Sigmoid colon (tissue), 4 donors: Measurements from ENCODE around the gene THRA.
A peak's percentile ranks its signal among the peaks of the same experiment; 100 is the strongest.

ENCODE experiments used
- EP300 ChIP-seq, 4 donors: sonication (generic); formaldehyde crosslinking; IDR thresholded peaks; one replicate each; pipeline ENCODE4 v1.6.1; 2017; ENCODE audit warnings: antibody characterized with exemption in 4 of 4
- POLR2A ChIP-seq, 2 donors: fragments of 450-650 bp; IDR thresholded peaks; one replicate each; pipeline ENCODE4 v1.6.1; 2016; ENCODE audit warnings: antibody characterized with exemption in 2 of 2, mild to moderate bottlenecking in 2 of 2, moderate library complexity in 2 of 2
- POLR2AphosphoS5 ChIP-seq, 4 donors: sonication (generic); formaldehyde crosslinking; IDR thresholded peaks; one replicate each; pipeline ENCODE4 v1.6.1; 2017; ENCODE audit warnings: antibody characterized with exemption in 4 of 4
- TF ChIP-seq, protein P1 (sequence below), 4 experiments: fragments of 450-650 bp in 3 of 4; fragments of 200-600 bp in 1 of 4; IDR thresholded peaks; one replicate each; pipeline ENCODE4 v1.5.1; 2016 to 2019; ENCODE audit warnings: antibody characterized with exemption in 4 of 4, mild to moderate bottlenecking in 3 of 4, moderate library complexity in 2 of 4

DNA sequence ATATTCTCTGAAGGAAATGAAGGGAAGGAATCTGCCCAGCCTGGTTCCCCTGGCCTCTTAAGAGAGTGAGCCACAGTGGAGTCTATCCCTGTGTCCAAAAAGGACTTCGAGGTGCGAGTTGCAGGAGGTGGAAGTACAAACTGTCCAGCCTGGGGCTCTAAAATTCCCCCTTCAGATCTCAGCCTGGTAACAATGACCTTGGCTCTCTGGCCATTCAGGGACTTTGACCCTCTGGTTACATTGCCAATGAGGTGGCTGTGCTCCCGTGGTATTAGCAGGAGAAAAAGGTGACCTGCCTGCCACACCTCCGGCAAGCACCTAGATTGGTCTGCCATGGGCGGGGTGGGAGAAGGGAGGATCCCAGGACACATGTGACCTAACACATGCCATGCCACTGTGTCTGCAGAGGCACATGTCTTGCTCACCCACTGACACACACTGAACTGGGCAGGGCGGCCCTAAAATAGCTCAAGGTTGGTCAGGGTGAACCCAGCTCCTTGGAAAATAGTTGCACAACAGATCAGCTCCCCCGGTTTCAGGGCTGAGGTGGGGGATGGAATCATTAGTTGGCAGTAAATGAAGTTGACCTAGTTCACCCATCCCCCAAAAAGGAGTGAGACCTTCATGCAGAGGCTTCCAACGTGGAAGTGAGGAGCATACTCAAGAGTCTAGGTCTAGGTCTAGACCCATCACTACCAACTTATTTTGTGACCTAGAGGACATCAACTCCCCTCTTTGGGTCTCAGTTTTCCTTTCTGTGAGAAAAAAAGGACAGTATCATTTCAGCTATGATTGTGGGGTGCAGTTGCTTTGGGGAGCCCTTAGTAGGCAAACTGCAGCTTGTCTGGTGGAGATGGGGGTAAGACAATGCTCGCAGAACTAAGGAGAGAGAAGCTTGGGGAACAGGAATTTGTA lies 35.4 kb downstream of the THRA start:
- TF ChIP-seq, protein P1, sequence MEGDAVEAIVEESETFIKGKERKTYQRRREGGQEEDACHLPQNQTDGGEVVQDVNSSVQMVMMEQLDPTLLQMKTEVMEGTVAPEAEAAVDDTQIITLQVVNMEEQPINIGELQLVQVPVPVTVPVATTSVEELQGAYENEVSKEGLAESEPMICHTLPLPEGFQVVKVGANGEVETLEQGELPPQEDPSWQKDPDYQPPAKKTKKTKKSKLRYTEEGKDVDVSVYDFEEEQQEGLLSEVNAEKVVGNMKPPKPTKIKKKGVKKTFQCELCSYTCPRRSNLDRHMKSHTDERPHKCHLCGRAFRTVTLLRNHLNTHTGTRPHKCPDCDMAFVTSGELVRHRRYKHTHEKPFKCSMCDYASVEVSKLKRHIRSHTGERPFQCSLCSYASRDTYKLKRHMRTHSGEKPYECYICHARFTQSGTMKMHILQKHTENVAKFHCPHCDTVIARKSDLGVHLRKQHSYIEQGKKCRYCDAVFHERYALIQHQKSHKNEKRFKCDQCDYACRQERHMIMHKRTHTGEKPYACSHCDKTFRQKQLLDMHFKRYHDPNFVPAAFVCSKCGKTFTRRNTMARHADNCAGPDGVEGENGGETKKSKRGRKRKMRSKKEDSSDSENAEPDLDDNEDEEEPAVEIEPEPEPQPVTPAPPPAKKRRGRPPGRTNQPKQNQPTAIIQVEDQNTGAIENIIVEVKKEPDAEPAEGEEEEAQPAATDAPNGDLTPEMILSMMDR (IDR thresholded peaks at IDR 0.05), result no peak
- peak; percentile 47 to 83 (median 63) for TF ChIP-seq POLR2AphosphoS5 (IDR thresholded peaks at IDR 0.05)
- no peak for TF ChIP-seq POLR2A (IDR thresholded peaks at IDR 0.05)
- peak in 2 of 4 donors; percentile 48 to 69 for TF ChIP-seq EP300 (IDR thresholded peaks at IDR 0.05)
